NCI-H2171 treated with DMSO at 0.1 percent for 48 hours (cell line): Measurements from ENCODE around the gene ACADVL.
"Not testable (repeated sequence)": the region's sequence is repeated elsewhere in the genome, so short reads cannot be mapped to it uniquely, and the experiment has no call there.

Experiments used
- DNase-seq: peaks from one replicate; lab custom pipeline; 2025; lab: John Stamatoyannopoulos, UW

The ACADVL gene

DNA sequence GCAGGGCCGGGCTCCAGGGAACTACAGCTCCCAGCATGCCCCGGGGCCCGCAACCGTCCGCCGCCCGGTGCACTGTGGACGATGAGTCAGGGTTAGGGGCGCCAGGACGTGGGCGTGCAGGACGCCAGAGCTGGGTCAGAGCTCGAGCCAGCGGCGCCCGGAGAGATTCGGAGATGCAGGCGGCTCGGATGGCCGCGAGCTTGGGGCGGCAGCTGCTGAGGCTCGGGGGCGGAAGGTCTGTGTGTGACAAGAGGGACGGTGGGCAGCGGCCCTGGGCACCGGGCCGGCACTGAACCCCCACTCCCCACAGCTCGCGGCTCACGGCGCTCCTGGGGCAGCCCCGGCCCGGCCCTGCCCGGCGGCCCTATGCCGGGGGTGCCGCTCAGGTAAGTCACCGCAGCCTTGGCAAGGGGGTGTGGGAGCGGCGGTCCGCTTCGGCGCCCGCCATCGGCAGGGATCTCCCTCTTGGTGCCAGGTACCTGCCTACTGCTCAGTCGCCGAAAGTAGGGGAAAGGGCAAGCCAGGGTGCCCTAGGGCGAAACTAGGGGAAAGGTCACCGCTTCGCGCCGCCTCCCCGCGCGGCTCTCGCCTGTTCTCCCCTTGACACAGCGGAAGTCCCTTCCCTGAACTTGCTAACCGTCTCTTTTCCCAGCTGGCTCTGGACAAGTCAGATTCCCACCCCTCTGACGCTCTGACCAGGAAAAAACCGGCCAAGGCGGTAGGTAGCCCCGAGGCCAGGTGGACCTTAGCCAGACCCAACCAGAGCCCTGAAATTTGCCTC, at the start of gene ACADVL, which contains the start of gene DLG4:
Gene ACADVL (plus strand): TSS at position 127 of the 781 bp plus-strand sequence. CDS start 47 bp downstream, at position 174.
Gene DLG4 (minus strand): TSS at position 25 of the 781 bp plus-strand sequence.
- peak; percentile 72 for DNase-seq

DNA sequence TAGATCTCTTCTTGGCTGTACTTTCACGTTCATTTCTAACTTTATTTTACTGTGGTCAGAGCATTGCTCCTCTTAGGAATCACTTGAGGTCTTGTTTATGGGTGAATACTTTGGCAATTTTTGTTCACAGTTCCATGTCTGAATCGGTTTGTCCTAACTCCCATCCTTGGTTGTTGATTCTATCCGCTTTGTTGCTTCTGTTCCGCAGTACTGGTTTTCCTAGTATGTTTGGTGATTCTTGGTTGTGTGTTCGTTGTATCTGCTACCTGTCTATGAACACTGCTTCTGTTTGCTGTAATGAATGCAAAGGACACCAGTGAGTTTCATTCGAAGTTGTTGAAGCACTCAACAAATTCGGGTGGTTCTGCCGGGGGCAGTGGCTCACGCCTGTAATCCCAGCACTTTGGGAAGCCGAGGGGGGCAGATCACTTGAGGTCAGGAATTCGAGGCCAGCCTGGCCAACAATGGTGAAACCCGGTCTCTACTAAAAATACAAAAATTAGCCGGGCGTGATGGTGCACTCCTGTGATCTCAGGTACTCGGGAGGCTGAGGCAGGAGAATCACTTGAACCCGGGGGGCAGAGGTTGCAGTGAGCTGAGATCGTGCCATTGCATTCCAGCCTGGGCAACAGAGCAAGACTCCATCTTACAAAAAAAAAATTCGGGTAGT, 47.1 kb upstream of the ACADVL start:
- not testable (repeated sequence) for DNase-seq

DNA sequence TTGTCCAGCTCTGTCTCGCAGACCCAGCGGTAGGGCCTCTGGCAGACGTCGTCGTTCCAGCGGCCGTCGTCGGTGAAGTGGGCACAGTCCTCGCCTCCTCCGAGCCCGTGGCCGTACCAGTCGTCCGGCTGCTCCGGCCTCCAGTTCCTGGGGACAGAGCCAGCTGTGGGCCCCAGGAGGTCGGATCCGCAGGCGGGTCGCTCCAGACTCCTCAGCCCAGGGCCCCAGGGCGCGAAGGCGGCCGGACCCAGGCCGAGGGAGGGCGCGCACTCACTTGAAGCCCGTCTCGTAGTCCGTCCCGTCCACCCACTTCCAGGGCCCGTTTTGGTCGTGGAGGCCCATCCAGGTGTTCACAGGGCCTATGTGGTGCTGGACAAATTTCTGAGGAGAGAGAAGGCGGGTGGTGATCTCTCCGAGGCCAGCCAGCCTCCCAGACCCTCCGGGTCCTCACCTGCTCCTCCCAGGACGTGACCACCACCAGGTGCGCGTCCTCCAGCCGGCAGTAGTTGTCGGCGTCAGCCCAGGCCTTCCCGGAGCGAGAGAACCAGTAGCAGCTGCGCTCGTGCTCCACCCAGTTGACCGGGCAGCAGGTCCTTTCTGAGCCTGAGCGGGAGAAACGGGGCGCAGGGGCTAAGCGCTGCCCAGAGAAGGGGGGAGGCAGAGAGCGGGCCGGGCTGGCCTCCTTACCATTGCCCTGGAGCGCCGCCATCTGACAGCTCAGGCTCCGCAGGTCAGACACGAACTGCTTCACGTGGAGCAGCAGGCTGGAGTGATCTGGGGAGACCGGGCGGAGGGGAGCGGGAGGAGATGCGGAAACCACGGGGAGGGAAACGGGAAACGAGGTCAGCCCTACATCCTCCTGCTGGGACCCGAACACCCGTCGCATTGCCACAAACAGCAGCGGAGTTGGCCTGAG, 45.8 kb upstream of the ACADVL start:
- no peak for DNase-seq

DNA sequence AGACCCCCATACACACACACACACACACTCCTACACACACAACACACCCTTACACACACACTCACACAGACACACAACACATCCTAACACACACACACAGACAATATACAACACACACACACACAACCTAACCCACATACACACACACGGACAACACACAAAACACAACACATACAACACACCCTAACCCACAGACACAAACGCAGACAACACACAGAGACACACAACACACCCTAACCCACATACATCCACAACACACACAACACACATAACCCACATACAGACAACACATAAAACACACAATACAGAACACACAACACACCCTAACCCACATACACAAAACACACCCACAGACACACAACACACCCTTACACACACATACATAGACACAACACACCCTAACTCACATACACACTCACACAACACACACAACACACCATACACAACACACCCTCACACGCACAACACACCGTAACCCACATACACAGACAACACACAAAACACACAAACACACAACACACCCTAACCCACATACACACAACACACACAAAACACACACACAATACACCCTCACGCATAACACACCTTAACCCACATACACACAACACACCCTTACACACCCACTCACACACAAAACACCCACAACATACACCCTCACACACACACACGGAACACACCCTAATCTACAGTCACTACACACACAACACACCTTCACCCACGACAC, 45.0 kb upstream of the ACADVL start:
- DNase-seq, result no peak

DNA sequence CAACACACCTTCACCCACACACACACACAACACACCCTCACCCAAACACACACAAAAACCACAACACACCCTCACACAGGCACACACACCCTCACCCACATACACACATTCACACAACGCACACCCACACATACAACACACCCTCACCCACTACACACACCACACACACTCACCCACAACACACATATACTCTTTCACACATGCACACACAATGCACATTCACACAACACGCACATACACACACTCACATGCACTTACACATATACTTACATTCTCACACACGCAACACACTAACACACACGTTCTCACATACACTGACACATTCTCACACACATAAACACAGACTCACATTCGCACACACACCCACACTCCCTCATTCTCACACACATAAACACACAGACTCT, 44.4 kb upstream of the ACADVL start:
- DNase-seq, result no peak

DNA sequence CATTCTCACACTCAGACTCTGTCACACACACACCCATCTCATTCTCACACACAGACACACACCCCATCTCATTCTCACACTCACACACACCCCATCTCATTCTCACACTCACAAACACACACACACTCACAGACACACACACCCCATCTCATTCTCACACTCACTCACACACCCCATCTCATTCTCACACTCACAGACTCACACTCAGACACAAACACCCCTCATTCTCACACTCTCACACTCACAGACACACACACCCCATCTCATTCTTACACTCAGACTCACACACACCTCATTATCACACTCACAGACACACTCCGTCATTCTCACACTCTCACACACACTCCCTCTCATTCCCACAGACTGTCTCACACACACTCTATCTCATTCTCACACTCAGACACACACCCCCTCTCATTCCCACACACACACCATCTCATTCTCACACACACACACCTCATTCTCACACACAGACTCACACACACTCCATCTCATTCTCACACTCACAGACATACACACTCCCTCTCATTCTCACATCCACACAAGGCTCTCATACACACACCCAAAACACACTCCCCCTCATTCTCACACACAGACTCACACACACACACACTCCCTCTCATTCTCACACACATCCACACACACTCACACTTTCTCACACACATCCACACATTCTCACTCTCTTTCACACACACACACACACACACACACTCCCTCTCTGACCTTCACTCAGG, 43.5 kb upstream of the ACADVL start:
- no peak for DNase-seq

DNA sequence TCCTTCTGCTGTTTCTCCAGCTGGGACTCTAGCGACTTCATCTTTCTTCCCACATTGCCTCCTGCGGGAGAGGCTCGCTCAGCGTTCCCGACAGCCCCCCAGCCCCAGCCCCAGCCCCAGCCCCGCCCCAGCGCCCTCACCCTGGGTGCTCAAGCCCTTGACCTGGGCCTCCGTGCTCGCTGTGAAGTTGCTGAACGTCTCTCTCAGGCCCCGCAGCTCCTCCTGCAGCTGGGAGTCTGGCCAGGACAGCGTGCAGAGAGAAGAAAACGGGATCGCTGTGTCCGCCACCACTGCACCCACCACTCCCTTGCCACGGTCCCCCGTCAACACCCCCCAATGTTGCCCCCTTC, 42.9 kb upstream of the ACADVL start:
- no peak for DNase-seq

DNA sequence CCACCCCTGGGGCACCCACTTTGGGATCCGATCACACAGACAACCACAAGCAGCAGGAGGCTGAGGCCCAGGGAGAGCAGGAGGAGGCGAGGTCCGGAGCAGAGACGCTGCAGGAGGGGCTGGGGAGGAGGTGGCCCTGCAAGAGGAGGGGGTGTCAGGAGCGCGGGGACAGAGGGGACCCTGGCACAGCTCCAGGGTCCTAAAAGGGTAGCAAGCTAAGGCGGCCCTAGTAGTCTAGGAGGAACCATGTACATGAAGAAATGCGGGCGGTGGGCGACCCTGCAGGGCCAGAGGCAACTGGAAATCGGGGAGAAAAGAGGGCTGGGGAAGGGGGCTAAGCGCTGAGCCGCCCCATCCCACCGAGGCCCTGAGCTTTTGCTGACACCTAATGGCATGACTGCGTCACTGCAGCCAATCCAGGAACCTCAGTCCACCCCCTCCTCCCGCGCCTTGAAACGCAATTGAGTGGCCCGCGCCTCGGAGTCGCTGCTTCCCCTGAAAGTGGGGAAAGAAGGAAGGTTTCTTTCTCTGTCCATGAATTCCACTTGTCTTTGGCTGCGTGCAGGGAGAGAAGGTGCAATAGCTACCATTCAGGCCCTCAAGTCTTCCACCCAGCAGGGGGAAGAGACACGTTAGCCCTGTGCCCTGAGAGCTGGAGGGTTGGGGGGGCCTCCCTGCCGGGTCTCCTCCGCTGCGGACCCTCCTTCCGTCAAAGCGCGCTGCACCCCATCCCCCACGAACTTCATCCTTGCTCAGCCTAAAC, 42.4 kb upstream of the ACADVL start:
- DNase-seq, result peak; percentile 73

DNA sequence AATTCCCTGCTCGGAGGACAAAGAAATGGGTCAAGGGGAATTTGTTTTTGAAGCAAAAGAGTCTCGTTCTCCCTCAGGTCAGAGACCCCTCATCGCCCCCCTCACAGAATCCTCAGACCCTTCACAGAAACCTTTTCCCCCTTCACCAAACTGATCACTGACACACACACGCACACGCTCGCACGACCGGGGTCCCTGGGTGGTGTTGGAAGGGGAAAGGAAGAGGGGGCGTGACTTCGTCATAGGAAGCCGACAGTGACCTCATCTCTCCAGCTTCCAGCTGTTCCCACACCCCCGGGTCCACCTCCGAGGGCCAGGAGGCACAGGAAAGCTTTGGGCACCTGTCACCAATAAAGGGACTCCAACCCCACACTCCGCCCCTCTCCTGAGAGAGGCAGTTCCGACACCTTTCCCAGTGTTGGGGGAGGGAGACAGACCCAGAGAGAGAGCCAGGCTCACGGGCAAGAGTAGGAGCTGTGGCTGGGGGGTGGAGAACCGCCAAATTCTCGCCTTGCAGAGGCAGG, 41.7 kb upstream of the ACADVL start:
- DNase-seq, result peak; percentile 53

DNA sequence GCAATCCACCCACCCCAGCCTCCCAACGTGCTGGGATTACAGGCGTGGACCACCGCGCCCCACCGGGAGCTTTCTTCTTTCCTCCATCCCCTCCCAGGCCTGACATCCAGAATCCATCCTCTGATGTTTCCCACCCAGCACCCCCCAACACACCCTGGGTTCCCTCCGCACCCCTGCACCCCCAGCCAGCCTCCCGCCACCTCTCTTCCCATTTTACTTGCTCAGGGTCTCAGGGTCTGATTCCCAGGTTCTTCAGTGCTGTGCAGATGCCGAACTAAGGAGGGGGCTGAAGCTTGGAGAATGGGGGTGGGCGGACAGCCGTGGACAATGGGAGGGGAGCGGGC, 40.8 kb upstream of the ACADVL start:
- no peak for DNase-seq

DNA sequence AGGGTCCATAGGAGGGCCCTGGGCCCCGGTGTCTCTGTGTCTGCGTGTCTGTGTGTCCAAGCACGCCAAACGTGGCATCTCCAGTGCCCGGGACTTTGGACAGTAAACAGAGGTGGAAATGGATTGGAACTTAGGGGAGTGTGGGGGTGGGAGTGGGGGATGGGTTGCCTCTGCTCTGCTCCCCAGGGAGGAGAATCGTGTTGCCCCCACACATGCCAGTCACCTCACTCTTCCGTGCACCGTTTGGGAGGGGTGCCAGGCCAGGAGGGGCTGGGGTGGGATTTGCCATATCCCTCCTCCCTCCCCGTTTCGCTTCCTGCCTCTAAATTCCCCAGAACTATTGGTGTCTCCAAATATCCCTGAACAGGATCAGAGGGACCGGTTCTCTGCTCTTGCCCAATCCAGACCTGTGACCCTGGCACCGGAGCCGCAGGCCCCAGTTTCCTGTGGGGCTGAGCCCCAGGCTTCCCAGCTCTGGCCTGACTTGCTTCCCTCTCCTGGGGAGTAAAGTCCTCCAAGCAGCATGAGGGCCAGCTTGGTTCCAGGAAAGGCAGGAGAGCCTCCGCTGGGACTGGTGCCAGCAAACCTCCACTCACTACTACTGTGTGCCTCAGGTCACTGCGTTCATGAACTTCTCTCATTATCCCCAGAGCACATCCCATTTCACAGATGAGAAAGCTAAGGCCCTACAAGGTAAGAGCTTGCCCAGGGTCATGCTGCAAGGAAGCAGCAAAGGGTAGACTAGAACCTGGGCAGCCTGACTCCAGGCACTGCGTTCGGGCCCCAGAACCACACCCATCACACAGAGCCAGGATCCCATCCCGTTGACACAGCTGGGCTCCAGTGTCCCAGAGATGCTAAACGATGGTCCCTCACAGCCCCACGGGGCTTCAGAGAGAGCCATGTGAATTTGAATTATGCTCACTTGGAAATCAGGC, 40.2 kb upstream of the ACADVL start, which contains the start of gene ASGR1:
Gene ASGR1 (minus strand): TSS at position 54 of the 938 bp plus-strand sequence. CDS start 807 bp downstream, outside the sequence.
- DNase-seq, result no peak

DNA sequence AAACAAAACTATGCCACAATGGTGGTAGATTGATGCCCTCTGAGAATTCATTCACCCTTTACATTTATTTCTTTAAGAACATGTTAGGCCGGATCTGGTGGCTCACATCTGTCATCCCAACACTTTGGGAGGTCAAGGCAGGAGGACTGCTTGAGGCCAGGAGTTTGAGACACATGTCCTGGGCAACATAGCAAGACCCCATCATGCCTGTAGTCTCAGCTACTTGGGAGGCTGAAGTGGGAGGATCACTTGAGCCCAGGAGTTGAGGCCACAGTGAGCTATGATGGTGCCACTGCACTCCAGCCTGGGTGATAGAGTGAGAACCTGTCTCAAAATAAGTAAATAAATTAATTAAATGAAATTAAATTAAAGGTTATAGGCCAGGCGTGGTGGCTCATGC, 37.6 kb upstream of the ACADVL start:
- not testable (repeated sequence) for DNase-seq

DNA sequence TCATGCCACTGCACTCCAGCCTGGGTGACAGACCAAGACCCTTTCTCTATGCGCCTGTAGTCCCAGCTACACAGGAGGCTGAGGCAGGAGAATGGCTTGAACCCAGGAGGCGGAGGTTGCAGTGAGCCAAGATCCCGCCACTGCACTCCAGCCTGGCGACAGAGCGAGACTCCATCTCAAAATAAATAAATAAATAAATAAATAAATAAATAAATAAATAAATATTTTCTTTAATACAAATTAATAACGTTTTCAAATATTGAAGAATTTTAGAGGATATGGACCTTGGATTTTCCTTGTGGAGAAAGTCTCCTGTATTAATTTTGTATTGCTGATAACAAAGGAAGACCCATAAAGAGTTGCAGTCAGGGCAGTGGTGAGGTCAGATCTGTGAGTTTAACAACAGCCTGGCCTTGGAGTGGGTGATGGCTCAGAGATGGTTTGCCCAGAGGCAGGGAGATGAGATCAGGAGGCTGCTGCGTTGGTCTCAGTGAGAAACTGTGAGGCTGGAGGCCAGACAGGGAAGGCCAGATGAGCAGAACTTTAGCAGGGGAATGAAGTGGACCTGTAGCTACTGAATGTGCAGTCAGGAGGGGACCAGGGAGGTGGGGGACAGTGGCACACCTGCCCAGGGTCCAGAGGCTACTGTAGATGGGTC, 36.2 kb upstream of the ACADVL start:
- DNase-seq, result no peak

DNA sequence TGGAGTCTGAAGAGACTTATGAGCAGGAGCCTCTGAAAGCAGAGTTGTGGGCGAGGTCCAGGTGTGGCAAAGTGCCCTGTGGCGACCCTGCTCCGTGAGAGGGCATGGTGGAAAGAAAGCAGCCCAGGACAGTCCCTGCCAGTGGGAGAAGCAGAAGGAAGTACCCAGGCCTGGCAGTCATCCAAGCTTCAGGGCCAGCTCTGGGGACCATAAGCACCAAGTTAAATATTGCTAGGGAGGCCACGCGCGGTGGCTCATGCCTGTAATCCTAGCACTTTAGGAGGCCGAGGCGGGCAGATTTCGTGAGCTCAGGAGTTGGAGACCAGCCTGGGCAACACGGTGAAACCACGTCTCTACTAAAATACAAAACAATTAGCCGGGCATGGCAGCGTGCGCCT, 35.6 kb upstream of the ACADVL start:
- DNase-seq, result no peak

DNA sequence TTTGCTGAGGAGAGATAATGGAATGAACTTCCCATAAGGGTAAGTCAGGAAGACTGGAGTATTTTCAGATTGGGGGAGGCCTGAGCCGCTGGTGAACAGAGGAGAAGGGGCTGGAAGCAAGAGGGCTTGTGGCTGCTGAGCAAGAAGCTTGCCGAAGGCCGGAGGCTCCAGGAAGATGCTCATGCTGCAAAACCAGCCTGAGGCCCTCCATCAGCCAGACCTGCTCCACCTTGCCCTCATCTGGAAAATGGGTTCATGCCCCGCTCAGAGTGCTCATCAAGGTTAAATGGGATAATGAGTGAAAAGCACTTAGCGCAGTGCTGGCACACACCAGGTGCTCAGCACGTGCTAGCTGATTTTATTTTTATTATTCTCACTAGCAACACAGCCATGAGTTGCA, 35.1 kb upstream of the ACADVL start:
- DNase-seq, result no peak

DNA sequence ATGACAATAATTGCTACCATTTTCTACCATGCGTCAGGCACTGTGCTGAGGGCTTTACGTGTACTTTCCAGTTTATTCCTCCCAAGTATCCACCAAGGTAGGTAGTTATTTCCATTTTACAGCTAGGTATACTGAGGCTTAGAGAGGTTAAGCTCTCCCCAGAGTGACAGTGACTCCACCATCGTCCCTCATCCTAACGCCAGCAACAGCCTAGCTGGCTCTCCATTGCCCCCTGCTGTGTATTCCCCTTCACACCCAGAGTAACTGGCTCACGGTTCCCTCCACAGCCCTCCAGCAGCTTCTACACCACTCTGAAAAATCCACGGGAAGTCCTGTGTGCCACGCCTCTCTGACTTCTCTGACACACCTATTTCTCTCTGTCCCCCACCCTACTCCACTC, 33.5 kb upstream of the ACADVL start:
- DNase-seq, result no peak

DNA sequence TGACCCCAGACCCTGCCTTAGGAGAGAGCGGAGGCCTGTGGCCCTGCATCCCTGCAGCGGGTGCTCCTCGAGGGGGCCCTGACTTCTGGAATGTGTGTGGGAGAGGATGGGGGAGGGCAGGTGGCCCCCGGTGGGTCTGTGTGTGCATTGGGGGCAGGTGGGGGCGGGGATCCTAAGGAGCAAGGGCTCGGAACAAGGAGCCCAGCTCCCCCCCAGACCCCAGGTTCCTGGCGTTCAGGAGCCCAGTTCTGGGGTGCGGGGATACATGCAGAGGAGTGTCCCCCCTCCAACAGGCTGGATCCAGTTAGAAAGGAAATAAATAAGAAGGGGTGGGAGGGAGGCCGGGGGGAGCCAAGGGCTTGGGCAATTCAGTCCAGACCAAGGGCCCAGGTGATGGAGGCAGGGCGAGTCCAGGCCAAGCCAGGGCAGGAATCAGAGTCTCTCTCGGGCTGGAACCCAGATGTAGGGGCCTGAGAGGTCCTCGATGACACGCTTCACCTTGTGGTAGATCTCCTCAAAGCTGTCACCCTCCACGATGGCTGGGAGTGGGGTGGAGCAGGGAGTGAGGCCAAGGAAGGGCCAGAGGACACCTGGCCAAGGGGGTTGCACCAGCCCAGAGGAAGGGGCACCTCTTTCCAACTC, 29.3 kb upstream of the ACADVL start:
- no peak for DNase-seq

DNA sequence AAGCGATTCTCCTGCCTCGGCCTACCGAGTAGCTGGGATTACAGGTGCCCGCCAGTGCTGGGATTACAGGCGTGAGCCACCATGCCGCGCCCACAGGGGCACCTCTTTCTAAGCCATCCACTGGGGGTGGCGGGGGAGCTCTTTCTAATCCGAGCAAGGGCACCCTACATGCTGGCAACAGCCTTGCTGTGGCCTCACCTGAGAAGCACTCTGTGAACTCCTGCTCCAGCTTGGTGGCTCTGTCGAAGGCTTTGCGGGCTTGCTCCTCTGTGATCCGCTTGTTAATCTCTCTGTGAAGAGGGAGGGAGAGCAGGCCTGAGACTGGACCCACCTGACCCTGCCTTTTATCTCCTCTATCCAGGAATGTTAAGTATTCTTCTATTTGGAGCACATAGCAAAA, 28.7 kb upstream of the ACADVL start:
- DNase-seq, result no peak
